Chondrocyte (in vitro differentiated cells): ENCODE results near the gene RET. TPM values are rescaled to one million over a fixed set of nuclear protein-coding genes. Genes with fewer than 3 reads are reported as not detected.

Experiments used
- DNase-seq: peaks from one replicate; pipeline ENCODE4 v3.0.0; 2021; ENCODE audit warnings: mixed read lengths, low spot score
- H3K27ac Mint-ChIP-seq: one replicate; pipeline ENCODE4 v1.8.0; 2021; ENCODE audit warnings: mild to moderate bottlenecking, moderate library complexity, mixed read lengths; ENCODE audit not compliant: unreplicated experiment
- H3K27me3 Mint-ChIP-seq: 2 replicates; pipeline ENCODE4 v1.8.0; 2021; ENCODE audit warnings: low read depth, mixed read lengths
- H3K36me3 Mint-ChIP-seq: 2 replicates; pipeline ENCODE4 v1.8.0; 2021; ENCODE audit warnings: low read depth, mixed read lengths
- H3K4me1 Mint-ChIP-seq: 2 replicates; pipeline ENCODE4 v1.8.0; 2021; ENCODE audit warnings: low read depth, mild to moderate bottlenecking, mixed read lengths
- H3K4me3 Mint-ChIP-seq: one replicate; pipeline ENCODE4 v1.8.0; 2021; ENCODE audit warnings: mild to moderate bottlenecking, moderate library complexity, mixed read lengths; ENCODE audit not compliant: unreplicated experiment
- H3K9me3 Mint-ChIP-seq: 2 replicates; pipeline ENCODE4 v1.8.0; 2021; ENCODE audit warnings: low read depth, mixed read lengths
- CTCF ChIP-seq: fragments of 200-600 bp; sonication (generic); IDR thresholded peaks from 2 replicates; pipeline ENCODE4 v1.5.0; 2021; ENCODE audit warnings: antibody characterized with exemption, mild to moderate bottlenecking, moderate library complexity
- total RNA-seq: library from RNA; stranded (reverse); gene quantifications from 3 replicates; pipeline ENCODE4 v1.2.1, GENCODE V29; 2021

Gene RET
- total RNA-seq, 1 donor from 2014 or later = 0.12 TPM

GRCh38 chr10:43166880-43167497, 90.1 kb downstream of the RET start:
- no peak for TF ChIP-seq CTCF
- Mint-ChIP-seq H3K36me3 (peaks cover 22% of the 10 kb centered on the region), H3K27ac (no peak overlapping the region), H3K4me3 (no peak overlapping the region), H3K9me3 (no peaks in the 10 kb centered on the region), H3K4me1 (peaks cover 10% of the 10 kb centered on the region), H3K27me3 (no peaks in the 10 kb centered on the region)
- DNase-seq = no peak

DNA sequence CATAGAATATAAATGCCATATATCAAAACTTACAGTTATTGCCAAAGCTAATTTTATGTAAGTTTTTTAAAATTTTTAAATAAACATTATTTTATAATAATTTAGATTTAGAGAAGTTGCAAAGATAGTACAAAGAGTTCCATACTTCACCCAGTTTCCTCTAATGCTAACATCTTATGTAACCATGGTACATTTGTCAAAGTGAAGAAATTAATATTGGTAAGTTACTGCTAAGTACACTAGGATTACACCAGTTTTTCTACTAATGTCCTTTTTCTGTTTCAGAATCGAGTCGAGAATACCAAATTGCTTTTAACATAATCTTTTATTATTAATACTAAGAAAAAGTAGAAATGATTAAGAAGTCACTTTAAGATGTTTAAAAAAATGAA, 90.6 kb downstream of the RET start:
- Mint-ChIP-seq H3K36me3 (peaks cover 22% of the 10 kb centered on the region), H3K27me3 (no peaks in the 10 kb centered on the region), H3K9me3 (no peaks in the 10 kb centered on the region), H3K4me1 (peaks cover 11% of the 10 kb centered on the region), H3K27ac (no peak overlapping the region), H3K4me3 (no peak overlapping the region)
- TF ChIP-seq CTCF = no peak
- no peak for DNase-seq

DNA sequence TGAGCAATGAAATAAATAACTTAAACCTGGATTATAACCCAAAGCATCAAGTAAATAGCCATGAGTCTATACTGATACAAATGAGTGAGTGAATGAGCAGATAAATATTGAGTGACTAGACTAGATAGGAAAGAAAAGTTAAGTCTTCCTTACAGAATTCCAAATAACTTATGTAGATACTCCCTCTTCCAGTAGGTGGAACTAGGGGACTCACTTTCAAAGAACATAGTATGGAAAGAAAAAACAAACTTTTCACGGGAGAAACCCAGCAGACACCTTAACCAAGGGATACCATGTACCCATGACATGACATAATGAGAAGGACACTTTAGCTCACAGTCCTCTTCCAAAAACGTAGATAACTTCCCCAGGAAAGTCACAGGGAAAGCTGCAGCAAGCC, 93.6 kb downstream of the RET start:
- DNase-seq = no peak
- H3K4me3 Mint-ChIP-seq = no peak overlapping the region
- peaks cover 11% of the 10 kb centered on the region for H3K4me1 Mint-ChIP-seq
- H3K9me3 Mint-ChIP-seq = no peaks in the 10 kb centered on the region
- H3K27ac Mint-ChIP-seq = no peak overlapping the region
- peak; percentile 66 for TF ChIP-seq CTCF
- H3K36me3 Mint-ChIP-seq = peaks cover 20% of the 10 kb centered on the region
- H3K27me3 Mint-ChIP-seq = no peaks in the 10 kb centered on the region

GRCh38 chr10:43172645-43173044, 95.8 kb downstream of the RET start:
- H3K27me3 Mint-ChIP-seq = no peaks in the 10 kb centered on the region
- peaks cover 30% of the 10 kb centered on the region for H3K36me3 Mint-ChIP-seq
- no peak overlapping the region for H3K4me3 Mint-ChIP-seq
- peaks cover 2% of the 10 kb centered on the region for H3K9me3 Mint-ChIP-seq
- no peak for TF ChIP-seq CTCF
- H3K4me1 Mint-ChIP-seq = peaks cover 11% of the 10 kb centered on the region
- no peak for DNase-seq
- no peak overlapping the region for H3K27ac Mint-ChIP-seq

DNA sequence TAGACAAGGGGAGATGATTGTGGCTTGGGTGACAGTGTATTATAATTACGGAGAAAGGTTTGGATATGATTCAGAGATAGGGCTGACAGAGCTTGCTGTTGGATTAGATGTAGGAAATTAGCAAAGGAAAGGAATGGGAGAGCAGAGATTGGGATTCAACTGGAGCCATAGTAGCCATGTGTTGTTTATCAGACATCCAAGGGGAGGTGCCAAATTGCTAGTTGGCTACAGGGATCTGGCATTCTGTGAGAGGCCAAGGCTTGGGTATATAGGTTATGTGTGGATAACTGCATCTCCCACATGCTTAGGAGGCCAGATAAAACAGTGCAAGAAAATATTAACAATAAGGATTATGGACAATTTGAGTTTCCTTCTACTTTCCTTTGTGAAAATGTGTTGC, 96.3 kb downstream of the RET start:
- peaks cover 11% of the 10 kb centered on the region for H3K4me1 Mint-ChIP-seq
- peaks cover 7% of the 10 kb centered on the region for H3K9me3 Mint-ChIP-seq
- peaks cover 35% of the 10 kb centered on the region for H3K36me3 Mint-ChIP-seq
- no peak for TF ChIP-seq CTCF
- H3K4me3 Mint-ChIP-seq = no peak overlapping the region
- no peak overlapping the region for H3K27ac Mint-ChIP-seq
- H3K27me3 Mint-ChIP-seq = no peaks in the 10 kb centered on the region
- DNase-seq = no peak
